Nucleus accumbens (tissue), 56 donors: ENCODE measurements around the gene NDUFB7.
"Not testable (repeated sequence)": the region's sequence is repeated elsewhere in the genome, so short reads cannot be mapped to it uniquely, and the experiment has no call there.

Experiments
- DNase-seq, 56 donors: peaks; one replicate each; lab custom pipeline; 2025; lab: John Stamatoyannopoulos, UW

NDUFB7 gene

DNA sequence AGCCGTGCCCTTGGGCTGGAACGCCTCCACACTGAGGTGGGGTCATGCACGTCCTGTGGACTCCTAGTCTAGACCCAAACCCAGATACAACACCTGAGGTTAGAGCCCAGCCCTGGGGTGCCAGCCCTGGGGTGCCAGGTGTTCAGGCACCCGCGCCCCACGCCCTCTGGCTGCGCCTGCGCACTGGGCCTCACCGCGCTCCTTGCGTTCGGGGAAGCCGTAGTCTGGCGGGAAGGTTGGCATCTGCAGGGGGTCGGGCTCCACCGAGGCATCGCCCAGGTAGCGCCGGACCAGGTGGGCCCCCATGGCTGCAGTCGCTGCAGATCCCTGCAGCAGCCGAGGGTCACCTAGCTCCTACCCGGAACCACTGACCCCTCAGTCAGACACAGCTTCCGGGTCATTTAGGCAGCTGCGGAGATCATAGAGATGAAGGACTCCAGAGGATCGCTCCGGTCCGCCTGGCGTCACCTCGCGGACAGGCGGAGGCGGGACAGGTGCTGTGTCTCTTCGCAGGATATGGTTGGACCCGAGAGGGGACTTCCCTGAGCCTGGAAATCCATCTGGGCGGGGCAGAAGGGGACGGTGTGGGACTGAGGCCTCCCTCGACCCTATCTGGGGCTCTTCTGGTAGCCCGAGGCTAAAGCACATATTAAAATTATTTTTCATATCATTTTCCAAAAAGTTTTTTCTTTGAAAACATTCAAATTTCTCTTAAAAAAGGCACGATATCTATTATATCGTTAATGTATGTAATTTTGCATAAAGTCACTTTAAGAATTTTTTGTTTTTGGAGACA, at the start of gene NDUFB7:
Gene NDUFB7, minus strand, starts transcription at position 372 of the 796 bp plus-strand sequence. Its CDS starts 66 bp downstream, at position 306.
- peak; percentile 53 to 96 (median 88) for DNase-seq

DNA sequence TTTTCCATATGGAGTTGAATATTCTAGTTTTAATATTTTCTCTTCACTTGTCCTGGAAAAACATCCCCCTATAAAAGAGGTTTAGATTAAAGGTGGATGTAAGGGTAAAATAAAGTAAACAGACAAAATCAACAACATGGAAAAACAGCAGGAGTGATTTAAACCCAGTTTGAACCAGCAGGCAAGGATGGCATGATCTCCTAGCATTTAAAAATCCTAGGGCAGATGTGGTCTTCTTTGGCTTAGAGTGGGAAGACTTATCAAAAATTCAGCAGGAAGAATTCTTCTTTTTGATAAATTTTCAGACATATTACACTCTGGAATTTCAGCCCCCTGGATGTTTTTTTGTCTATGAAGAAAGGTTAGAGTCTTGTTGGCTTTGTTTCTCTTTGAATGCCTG, 47.5 kb upstream of the NDUFB7 start:
- DNase-seq, result no peak

DNA sequence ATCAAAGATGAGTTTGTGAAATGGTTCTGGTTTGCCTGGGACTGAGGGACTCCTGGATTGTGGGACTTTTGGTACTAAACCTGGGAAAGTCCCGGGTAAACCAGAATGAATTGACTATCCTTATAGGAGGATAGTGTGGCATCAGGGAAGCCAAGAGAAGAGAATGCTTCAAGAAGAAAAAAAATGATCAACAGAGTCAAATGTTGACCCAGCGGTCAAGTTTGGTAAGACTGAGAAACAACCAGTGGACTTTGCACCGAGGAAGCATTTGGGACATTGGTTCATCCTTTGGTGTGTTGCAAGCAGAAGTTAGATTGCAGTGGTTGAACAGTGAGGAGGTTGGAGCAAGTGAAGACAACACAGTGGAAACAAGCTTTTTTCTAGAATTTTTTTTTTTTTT, 44.5 kb upstream of the NDUFB7 start:
- DNase-seq, result no peak

DNA sequence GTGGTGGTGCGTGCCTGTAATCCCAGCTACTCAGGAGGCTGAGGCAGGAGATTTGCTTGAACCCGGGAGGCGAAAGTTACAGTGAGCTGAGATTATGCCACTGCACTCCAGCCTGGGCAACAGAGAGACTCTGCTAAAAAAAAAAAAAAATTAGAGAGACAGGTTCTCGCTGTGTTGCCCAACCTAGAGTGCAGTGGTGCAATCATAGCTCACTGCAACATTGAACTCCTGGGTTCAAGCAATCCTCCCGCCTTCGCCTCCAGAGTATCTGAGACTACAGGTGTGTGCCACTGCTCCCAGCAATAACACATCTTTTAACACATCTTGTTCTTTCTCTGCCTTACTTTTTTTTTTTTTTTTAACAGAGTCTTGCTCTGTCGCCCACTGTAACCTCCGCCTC, 43.8 kb upstream of the NDUFB7 start:
- DNase-seq, result no peak

DNA sequence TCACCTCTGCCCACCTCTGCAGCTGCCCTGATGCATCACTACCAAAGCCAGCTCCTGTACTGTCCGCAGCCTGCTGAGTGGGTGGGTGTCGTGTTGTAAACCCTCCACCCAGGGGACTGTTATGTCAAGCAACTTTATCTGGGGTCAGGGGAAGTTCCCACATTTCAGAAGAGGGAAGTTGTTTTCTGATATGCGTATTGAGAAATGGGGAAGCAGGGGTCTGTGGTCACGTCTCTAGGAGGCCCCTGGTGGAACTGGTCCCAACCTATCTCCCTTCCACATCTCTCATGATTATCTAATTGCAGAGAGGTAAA, 42.2 kb upstream of the NDUFB7 start:
- DNase-seq, result peak in 3 of 56 donors; percentile 1 to 3 (median 1)

DNA sequence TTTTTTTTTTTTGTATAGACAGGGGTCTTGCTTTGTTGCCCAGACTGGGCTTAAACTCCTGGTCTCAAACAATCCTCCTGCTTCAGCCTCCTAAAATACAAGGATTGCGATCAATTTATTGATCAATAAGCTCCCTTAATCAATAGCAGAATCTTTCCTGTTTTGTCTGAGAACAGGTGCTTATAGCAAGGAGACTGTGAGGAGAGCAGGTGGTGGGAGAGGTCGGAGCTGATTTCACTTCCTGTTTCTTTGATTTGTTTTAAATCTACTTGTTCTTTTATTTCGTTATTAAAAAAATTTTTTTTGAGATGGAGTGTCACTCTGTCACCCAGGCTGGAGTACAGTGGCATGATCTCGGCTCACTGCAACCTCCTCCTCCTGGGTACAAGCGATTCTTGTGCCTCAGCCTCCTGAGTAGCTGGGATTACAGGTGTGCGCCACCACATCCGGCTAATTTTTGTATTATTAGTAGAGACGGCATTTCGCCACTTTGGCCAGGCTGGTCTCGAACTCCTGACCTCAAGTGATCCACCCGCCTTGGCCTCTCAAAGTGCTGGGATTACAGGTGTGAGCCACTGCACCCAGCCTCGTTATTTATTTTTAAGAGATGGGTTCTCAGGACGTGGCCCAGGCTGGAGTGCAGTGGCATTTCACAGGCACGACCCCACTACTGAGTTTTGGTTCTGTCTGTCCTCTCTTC, 41.7 kb upstream of the NDUFB7 start:
- not testable (repeated sequence) for DNase-seq

DNA sequence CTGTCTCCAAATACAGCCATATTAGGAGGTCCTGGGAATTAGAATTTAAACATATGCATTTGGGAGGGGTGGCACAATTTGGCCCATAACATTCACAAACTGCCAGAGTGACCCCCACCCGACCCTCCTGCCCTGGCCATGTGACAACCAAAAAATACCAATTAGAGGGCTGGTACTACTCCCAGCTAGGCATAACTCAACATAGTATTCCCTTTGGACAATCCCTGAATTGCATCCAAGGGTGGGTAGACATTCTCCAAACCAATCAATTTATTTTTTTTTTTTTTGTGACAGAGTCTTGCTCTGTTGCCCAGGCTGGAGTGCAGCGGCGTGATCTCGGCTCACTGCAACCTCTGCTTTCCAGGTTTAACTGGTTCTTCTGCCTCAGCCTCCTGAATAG, 40.8 kb upstream of the NDUFB7 start:
- no peak for DNase-seq

DNA sequence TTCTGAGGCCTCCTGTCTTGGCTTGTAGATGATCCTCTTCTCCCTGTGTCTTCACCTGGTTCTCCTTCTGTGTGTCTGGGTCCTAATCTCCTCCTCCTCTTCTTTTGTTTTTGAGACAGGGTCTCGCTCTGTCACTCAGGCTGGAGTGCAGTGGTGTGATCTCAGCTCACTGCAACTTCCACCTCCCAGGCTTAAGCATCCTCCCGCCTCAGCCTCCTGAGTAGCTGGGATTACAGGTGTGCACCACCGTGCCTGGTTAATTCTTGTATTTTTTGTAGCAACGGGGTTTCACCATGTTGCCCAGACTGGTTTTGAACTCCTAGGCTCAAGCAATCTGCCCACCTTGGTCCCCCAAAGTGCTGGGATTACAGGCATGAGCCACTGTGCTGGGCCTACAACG, 40.4 kb upstream of the NDUFB7 start:
- DNase-seq, result not testable (repeated sequence)

DNA sequence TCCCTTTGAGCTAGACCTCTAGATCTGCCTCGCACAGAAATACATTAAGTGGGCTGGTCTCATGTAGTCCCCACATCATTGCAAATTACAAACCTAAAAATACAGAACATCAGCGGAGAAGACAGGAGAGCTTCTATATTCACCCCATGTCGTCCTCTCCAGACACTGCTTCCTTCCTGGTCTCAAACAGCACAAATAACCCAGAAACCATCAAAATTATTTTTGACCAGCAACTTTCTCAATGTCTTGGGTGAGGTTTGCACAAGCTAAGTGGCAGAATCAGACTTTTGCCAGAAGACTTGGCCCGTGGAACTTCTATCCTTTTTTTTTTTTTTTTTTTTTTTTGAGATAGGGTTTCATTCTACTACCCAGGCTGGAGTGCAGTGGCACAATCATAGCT, 39.2 kb upstream of the NDUFB7 start:
- DNase-seq, result no peak

DNA sequence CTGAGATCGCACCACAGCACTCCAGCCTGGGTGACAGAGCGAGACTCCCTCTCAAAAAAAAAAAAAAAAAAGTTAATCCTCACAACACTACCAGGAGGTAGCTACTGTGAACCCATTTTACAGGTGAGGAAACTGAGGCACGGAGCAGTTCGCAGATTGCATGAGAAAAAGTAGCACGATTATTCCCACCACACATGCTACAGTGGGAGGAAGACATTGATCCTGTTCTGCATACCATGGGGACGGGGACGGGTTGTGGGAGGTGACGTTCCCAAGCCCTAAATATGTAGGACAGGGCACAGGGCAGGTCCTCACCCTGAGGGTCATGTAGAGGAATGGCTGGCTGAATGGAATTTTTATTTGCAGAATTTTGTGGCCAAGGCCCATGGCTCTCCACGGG, 34.8 kb upstream of the NDUFB7 start:
- no peak for DNase-seq

DNA sequence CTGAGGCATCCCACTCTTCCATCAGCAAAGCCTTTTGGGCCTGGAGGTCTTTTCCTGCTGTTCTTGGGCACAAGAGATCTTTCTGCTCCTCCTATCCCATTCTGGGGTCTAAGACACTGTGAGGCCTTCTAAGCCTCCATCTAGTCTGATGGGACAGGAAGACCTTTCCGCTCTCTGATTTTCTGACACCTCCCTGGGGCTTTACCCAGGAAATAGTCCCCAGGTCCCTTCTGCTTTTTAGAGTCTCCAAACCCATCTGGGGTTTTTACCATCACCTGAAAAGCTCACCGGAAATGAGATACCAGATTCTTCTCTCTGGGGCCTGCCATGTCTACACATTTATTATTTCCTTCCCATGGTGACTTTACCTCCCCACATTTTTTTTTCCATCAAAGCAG, 32.1 kb upstream of the NDUFB7 start:
- no peak for DNase-seq

DNA sequence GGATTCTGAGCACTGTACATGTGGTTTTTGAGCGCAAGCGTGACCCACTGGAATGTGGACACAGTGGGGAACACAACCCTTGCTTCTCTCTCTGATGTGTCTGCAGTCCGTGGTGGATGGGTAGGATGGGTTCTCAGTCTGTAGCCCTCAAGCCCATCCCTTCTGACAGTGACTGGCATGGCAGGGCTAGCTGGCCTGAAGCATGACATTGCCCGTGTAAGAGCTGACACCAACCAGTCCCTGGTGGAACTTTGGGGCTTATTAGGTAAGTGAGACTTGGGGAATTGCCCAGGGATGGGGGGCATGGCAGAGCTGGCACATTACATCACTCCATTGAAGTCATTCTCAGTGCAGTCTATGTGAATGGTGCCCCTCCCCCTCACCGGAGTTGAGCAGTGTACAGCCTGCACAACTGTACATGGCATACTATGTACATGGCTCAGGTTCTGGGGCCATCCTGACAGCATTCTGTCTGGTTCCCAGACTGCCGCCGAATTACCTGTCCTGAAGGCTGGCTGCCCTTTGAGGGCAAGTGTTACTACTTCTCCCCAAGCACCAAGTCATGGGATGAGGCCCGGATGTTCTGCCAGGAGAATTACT, 27.8 kb upstream of the NDUFB7 start:
- DNase-seq, result no peak

DNA sequence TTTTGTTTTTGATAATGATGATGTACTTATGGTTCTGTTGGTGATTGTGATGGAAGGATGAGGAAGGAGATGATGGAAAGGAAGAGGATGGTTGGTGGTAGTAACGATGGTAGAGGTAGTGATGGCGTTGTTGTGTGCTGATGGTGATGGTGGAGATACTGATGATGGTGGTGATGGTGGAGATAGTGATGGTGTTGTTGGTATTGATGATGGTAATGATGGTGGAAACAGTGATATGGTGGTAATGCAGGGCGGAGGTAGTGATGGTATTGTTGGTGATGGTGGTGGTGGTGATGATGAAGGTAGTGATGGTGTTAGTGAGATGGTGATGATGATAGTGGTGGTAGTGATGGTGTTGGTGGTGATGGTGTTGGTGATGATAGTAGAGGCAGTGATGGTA, 23.7 kb upstream of the NDUFB7 start:
- no peak for DNase-seq

DNA sequence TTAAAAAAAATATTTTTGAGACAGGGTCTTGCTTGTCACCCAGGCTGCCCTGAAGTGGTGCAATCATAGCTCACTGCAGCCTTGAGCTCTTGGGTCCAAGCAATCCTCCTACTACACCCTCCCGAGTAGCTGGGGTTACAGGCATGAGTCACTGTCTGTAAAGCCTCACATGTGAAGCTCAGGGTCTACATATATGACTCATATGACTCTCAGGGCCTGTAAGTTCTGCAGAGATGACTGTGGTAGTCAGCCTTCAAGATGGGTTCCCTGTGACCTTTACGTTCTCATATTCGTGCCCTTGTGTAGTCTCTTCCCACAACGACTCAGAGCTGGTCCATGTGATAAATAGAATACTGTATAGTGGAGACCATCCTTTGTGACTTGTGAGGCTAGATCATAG, 17.6 kb upstream of the NDUFB7 start:
- DNase-seq, result not testable (repeated sequence)

DNA sequence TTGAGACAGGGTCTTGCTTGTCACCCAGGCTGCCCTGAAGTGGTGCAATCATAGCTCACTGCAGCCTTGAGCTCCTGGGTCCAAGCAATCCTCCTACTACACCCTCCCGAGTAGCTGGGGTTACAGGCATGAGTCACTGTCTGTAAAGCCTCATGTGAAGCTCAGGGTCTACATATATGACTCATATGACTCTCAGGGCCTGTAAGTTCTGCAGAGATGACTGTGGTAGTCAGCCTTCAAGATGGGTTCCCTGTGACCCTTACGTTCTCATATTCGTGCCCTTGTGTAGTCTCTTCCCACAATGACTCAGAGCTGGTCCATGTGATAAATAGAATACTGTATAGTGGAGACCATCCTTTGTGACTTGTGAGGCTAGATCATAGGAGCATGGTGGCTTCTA, 13.3 kb upstream of the NDUFB7 start:
- DNase-seq, result not testable (repeated sequence)

DNA sequence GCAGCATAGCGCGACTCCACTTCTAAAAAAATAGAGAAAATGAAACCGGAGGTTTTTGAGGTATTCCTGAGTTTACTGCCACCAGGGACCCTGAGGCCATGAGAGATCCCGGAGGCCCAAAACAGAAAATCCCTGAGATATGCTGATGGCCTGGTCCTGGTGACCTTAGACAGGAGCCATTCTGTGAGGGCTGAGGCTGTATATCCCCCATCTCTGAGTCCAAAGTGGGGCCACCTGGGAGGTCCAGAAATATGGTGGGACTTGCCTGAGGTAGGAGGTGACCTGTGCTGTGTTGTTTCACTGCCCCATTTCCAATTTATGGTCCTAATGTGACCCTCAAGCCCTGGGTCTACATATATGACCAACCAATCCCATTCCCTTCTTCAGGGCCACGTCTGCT, 12.5 kb upstream of the NDUFB7 start:
- not testable (repeated sequence) for DNase-seq

DNA sequence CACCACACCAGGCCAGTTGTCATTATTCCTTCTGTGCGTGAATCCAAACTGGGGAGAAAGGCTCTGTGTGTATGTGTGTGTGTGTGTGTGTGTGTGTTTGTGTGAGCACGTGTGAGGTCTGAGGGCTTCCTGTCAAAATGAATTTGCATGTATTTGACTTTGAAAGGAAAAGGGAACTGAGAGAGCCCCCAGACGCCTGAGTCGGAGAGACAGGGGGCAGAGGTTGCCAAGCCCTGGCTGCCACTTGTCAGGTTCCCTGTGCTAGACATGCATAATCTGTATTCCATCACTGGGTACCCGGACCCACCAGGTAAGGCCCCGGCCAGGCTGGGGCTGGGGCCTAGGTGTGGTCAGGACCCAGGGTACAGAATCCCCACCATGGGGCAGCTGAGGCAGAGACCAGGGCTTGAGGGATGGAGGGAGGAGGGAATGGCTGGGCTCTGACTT, 11.1 kb upstream of the NDUFB7 start, which contains the start of gene CLEC17A:
Gene CLEC17A, plus strand, starts transcription at position 191 of the 447 bp plus-strand sequence. Its CDS starts 77 bp downstream, at position 268.
- DNase-seq, result peak in 1 of 56 donors; percentile 12

DNA sequence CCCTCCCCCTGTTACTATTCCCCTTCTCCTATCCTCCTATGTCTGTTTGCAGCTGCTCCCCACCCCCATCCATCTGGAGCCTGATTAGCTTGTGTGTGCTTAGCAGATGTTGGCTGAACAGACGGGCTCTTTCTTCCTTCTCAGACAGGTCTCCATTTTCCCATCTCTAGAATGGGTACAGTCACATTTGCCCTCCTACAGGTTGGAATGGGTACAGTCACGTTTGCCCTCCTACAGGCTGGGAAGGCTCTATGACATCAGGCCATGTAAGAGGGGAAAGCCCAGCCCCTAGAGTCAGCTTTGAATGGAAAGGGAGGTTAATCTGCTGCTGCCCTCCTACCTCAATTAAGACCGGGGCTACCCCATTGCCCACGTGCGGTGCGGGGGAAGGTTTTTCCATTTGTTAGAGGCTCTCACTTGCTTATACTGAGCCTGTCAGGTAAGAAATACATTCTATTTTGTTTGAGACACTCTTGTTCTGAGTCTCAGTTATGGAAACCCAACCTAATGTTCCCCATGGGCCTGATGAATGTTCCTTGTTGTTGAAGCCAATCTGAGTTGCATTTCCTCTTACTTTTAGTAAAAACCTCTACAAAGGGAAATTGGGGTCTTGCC, 8.9 kb upstream of the NDUFB7 start:
- no peak for DNase-seq

DNA sequence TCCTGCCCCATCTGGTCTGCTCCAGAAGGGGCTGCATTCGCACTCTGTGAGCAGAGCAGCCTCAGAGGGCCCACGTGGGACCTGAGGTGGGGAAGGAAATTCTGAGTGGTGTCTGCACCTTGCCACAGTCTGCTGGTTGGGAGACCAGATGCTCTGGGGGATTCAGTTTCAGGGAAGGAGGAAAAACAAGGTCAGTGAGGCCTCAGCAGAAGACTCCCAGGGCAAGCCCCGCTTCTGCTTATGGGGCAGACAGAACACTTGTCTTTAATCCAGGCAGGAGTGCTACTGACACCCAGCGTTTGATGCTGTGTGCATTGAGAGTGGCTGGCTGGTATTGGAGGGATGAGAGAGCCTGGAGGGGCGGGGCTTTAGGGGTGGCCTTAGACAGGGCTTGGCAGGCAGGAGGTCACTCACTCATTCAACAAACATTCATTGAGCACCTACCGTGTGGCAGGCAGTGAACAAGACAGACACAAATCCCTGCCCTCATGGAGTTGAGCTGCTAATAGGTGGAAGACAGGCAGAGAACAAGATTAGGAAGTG, 6.1 kb upstream of the NDUFB7 start:
- DNase-seq, result no peak

DNA sequence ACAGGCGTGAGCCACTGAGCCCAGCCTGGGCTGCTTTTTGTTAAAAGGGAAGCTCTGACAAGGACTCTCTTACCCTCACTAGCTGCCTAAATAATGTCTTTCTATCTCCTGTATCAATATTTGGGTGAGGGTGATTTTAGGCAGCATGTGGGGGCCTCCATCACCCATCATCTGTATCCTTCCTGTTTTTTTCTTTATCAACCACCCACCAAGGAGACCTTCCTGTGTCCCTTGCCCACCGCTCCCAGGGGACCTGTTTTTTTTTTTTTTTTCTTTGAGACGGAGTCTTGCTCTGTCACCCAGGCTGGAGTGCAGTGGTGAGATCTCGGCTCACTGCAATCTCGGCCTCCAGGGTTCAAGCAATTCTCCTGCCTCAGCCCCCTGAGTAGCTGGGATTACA, 5.4 kb upstream of the NDUFB7 start:
- no peak for DNase-seq

DNA sequence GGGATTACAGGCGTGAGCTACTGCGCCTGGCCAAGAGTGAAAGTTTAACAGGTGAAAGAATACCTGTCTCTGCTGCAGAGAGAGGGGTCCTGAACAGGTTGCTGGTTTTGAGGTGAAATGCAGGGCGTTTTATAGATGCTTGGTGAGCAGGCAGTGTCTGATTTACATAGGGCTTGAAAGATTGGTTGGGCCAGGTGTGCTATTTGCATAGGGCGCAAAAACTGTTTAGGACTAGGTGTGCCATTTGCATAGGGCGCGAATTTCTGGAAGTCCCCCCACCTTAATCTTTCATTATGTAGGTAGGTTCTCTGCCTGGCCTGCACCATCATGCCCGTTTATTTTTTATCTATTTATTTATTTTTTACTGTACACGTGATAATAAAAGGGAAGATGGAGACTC, 4.5 kb upstream of the NDUFB7 start:
- no peak for DNase-seq
